NCI-H2081 treated with DMSO at 0.1 percent for 48 hours (cell line): ENCODE results near the gene DCUN1D3.
"Not testable (repeated sequence)": the region's sequence is repeated elsewhere in the genome, so short reads cannot be mapped to it uniquely, and the experiment has no call there.

ENCODE experiments used
- DNase-seq: peaks from one replicate; lab custom pipeline; 2025; lab: John Stamatoyannopoulos, UW

Gene DCUN1D3

GRCh38 chr16:20862162-20862960, 37.8 kb downstream of the DCUN1D3 start:
- no peak for DNase-seq

GRCh38 chr16:20860995-20861394, 39.2 kb downstream of the DCUN1D3 start:
- DNase-seq, result not testable (repeated sequence)

GRCh38 chr16:20860361-20860760, 39.8 kb downstream of the DCUN1D3 start:
- no peak for DNase-seq

GRCh38 chr16:20859699-20860098, 40.5 kb downstream of the DCUN1D3 start:
- no peak for DNase-seq

- no peak for DNase-seq
Measured at GRCh38 chr16:20859229-20859628, 40.9 kb downstream of the DCUN1D3 start.

GRCh38 chr16:20857281-20857680, 42.9 kb downstream of the DCUN1D3 start:
- DNase-seq, result no peak

- no peak for DNase-seq
Measured at GRCh38 chr16:20854963-20855362, 45.2 kb downstream of the DCUN1D3 start.

GRCh38 chr16:20853981-20854620, 46.1 kb downstream of the DCUN1D3 start:
- no peak for DNase-seq

GRCh38 chr16:20853143-20853542, 47.0 kb downstream of the DCUN1D3 start:
- DNase-seq, result no peak

- DNase-seq, result no peak
Measured at GRCh38 chr16:20851601-20852000, 48.6 kb downstream of the DCUN1D3 start.

- no peak for DNase-seq
Measured at GRCh38 chr16:20850981-20851380, 49.2 kb downstream of the DCUN1D3 start.

- no peak for DNase-seq
Measured at GRCh38 chr16:20849589-20850390, 50.4 kb downstream of the DCUN1D3 start.

GRCh38 chr16:20847550-20847949, 52.6 kb downstream of the DCUN1D3 start:
- no peak for DNase-seq

- no peak for DNase-seq
Measured at GRCh38 chr16:20846551-20846950, 53.6 kb downstream of the DCUN1D3 start.

- no peak for DNase-seq
Measured at GRCh38 chr16:20846030-20846429, 54.1 kb downstream of the DCUN1D3 start.

GRCh38 chr16:20844588-20844987, 55.6 kb downstream of the DCUN1D3 start:
- DNase-seq, result no peak

- DNase-seq, result no peak
Measured at GRCh38 chr16:20844054-20844453, 56.1 kb downstream of the DCUN1D3 start.

- no peak for DNase-seq
Measured at GRCh38 chr16:20839504-20839903, 60.7 kb downstream of the DCUN1D3 start.

GRCh38 chr16:20838240-20838639, 61.9 kb downstream of the DCUN1D3 start:
- DNase-seq, result no peak

GRCh38 chr16:20833086-20833485, 67.1 kb downstream of the DCUN1D3 start:
- DNase-seq, result no peak

- no peak for DNase-seq
Measured at GRCh38 chr16:20830372-20830771, 69.8 kb downstream of the DCUN1D3 start.

GRCh38 chr16:20829536-20829935, 70.6 kb downstream of the DCUN1D3 start:
- no peak for DNase-seq
